IMR-90 (cell line): Measurements from ENCODE around the gene SLC16A7.

ENCODE experiments used
- CTCF ChIP-seq: conservative IDR thresholded peaks from 2 replicates; pipeline ENCODE4 v1.5.1; 2012; ENCODE audit warnings: mild to moderate bottlenecking, low read depth, low read length, improper control_type of control experiment
- FOS ChIP-seq: fragments of 150-350 bp; IDR thresholded peaks from 2 replicates; pipeline ENCODE4 v1.6.1; 2016; ENCODE audit warnings: low read depth, low read length
- NFE2L2 ChIP-seq: fragments of 150-350 bp; IDR thresholded peaks from 2 replicates; pipeline ENCODE4 v1.6.1; 2016; ENCODE audit warnings: low read depth, mild to moderate bottlenecking, low read length
- POLR2A ChIP-seq: IDR thresholded peaks from 2 replicates; pipeline ENCODE4 v1.6.1; 2012; ENCODE audit warnings: mild to moderate bottlenecking, low read depth, low read length
- RAD21 ChIP-seq: IDR thresholded peaks from 2 replicates; pipeline ENCODE4 v1.6.1; 2012; ENCODE audit warnings: low read length, improper control_type of control experiment

GRCh38 chr12:59649203-59649602 is 53.4 kb downstream of the SLC16A7 start:
- TF ChIP-seq CTCF (no peak), FOS (no peak), RAD21 (no peak), POLR2A (no peak), NFE2L2 (no peak)
